Stromal cell of bone marrow (primary cell): ENCODE data around the gene CALY.
A peak's percentile ranks its signal among the peaks of the same experiment; 100 is the strongest.
"Not testable (repeated sequence)": the region's sequence is repeated elsewhere in the genome, so short reads cannot be mapped to it uniquely, and the experiment has no call there.

Experiments
- DNase-seq: peaks from one replicate; pipeline ENCODE4 v3.0.0-alpha.2; 2012; ENCODE audit warnings: low read depth

CALY gene

GRCh38 chr10:133329491-133330202, 7.0 kb downstream of the CALY start:
- peak; percentile 61 for DNase-seq

DNA sequence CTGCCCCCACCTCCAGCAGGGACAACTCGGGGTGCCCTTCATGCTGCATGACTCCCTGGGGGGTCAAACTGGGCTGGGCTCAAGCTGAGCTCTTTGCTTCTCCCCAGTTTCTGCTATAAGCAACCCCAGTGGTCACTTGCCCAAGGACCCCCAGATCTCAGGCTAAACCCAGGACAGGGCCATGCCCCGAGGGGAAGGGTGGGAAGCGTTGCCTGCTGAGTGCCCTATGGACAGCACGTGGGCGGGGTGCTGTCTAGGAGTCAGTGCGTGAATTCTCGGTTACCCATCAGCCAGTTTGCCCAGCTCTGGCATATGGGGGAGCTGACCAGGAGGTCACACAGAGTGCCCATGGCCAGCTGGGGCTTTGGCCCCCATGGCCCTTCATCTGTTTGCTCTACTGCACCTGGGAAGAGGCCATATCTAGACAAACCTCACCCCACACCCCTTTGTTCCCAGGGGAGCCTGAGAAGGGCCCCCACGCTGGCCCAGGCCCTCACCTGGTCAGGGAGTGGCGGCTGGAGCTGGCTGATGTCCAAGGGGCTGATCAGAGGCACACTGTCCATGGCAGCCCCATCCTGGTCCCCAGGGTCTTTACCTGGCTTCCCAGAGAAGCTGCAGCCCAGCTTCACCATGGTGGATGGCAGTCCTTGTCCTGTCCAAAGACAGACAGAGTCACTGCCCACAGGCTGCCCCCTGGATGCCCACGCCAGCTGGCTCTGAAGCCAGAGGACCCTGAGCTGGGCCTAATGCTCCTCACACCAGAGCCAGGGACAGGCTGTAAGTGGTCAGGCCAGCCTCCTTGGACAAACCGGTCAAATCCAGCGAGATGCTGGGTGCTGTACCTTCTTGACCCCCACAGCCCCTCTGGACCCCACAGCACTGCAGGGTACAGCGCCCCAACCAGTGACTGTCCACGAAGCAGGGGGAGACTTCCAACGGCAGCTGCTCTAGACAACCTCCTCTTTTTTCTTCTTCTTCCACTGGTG, 8.0 kb downstream of the CALY start:
- DNase-seq = no peak

DNA sequence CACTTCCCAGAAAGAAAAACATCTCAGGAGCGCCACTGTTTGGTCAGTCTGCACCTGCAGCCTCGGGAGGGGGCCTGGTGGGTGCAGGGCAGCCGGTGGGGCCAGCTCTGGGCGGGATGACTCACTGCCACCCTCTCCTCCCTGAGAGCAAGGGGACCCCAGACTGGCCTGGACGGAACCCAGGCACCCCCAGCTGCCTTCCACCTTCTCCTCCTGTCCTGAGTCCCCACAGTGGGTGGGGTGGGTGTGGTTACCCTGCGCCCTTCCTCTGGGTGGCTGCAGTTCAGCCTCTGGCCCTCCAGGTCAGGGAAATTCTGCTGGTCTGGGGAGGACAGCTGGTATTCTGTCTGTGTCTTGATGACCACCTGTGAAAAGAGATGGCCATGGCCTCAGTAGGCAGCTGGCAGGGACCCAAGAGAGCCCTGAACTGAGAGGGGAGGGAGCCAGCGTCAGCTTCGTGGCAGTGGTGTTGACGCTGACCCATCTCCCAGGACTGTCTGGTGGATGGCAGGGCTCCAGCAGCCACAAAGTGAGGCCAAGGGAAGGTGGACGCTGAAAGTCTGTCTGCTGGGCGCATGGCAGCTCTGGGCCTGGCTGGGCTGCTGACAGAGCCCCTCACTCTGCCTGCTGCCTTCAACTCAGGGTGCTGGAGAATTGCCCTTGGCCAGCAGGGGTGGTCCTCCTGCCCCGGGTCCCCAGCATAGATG, 8.9 kb downstream of the CALY start:
- DNase-seq = no peak

GRCh38 chr10:133326745-133327650, 9.7 kb downstream of the CALY start:
- DNase-seq = no peak

GRCh38 chr10:133326223-133326551, 10.5 kb downstream of the CALY start:
- DNase-seq = no peak

- DNase-seq = no peak
Observed at GRCh38 chr10:133325440-133326222, 11.1 kb downstream of the CALY start.

DNA sequence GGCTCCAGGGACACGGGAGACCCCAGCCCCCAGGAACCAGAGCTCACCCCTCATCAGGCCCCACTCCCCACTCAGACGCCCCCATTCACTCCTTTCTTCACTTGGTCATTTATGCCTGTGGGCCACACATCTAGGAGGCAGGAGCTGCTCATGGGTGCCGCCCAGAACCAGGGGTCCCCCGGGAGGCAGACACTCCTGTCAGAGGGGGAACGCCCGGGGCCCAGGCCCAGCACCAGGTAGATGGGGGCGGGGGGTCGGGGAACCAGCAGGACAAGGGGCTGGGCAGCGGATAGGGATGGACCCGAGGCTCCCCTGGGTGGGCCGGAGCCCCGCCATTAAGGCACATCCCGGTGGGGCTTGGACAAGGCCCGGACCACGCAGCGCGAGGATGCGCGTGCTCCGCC, 11.8 kb downstream of the CALY start:
- DNase-seq = no peak

GRCh38 chr10:133324198-133324792, 12.4 kb downstream of the CALY start:
- no peak for DNase-seq

DNA sequence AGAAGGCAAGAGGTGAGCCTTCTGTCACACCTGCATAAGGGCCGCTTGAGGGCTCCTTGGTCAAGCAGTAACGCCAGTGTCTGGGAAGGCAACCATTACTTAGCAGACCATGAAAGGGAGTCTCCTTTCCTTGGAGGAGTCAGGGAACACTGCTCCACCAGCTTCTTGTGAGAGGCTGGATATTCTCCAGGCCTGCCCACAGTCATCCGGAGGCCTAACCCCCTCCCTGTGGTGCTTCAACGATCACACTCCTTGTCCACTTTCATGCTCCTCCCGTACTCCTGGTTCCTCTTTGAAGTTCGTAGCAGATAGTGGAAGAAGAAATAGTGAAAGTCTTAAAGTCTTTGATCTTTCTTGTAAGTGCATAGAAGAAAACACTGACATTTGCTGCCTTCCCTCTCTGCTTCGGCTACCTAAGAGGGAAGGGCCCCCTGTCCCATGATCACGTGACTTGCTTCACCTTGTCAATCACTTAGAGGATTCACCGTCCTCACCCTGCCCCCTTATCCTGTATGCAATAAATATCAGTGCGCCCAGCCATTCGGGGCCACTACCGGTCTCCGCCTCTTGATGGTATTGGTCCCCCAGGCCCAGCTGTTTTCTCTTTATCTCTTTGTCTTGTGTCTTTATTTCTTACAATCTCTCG, 14.5 kb downstream of the CALY start:
- not testable (repeated sequence) for DNase-seq

GRCh38 chr10:133320852-133321422, 15.8 kb downstream of the CALY start:
- DNase-seq = not testable (repeated sequence)

DNA sequence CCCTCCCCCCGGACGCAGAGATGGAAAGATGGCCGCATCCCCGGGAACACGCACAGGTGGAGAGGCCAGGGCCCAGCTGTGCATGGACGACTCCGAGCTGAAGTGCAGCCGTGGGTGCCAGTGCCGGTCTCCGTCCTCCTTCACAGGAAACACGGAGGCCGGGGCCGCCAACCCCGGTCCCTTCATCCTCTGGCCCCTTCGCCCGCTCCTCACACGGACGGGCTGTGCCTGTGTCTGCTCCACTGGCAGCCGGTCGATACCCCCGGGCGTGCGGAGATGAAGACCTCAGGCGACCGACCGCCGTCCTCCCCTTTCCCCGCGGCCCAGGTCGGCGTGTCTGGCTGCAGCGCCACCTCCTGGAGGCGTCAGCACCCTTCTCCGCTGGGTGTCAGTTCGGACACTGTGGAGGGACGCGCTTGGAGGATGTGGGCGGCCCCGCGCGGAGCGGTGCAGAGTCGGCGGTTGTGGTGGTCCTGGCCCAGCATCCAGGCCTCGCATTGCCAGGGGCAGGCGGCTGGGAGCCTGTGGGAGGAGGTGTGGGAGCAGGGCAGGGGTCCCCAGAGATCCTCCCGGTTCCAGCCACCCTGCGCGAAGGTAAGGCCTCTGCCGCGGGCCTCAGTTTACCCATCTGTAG, 18.1 kb downstream of the CALY start:
- no peak for DNase-seq

DNA sequence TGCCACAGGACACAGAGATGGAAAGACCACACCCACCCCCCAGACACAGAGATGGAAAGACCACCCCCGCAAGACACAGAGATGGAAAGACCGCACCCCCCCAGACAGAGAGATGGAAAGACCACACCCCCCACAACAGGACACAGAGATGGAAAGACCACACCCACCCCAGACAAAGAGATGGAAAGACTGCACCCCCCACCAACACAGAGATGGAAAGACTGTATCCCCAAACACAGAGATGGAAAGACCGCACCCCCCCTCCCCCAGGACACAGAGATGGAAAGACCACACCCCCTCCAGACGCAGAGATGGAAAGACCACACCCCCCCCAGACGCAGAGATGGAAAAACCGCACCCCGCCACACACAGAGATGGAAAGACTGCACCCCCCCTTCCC, 20.0 kb downstream of the CALY start:
- DNase-seq = no peak

DNA sequence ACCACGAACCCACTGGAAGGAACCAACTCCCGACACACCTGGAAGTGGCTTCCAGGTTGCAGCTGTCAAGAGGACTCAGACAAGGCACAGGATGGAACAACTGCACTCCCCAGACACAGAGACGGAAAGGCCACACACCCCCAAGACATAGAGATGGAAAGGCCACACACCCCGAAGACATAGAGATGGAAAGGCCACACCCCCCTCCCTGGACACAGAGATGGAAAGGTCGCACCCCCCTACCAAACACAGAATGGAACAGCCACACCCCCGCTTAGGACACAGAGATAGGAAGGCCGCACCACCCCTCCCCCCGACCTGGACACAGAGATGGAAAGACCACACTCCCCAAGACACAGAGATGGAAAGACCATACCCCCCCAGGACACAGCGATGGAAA, 20.4 kb downstream of the CALY start:
- DNase-seq = no peak

DNA sequence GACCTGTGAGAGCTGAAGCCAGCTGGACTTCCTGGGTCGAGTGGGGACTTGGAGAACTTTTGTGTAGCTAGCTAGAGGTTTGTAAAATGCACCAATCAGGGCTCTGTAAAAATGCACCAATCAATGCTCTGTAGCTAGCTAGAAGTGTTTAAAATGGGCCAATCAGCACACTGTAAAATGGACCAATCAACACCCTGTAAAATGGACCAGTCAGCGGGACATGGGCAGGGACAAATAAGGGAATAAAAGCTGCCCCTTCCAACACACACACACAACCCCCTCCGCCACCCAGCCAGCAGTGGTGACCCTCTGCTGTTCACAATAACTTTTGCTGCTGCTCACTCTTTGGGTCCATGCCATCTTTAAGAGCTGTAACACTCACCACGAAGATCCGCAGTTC, 20.8 kb downstream of the CALY start:
- no peak for DNase-seq

DNA sequence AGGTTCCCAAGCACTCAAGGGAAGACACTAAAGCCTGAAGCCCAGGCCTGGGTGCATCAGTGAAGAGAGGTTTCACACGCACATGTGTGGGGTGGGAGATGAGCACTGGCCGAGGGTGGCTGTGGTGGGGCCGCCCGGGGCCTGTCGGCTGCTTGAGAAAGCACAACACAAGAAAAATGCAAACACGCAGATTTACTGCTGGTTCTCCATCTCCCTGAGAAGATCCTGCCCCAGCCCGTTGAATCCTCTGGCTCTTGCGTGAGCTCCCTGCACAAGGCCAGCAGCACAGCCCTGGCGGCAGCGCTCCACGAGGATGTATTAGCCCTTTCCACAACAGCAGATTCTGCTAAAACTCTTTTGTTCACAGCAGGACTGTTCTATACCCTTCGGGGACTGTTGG, 21.8 kb downstream of the CALY start:
- DNase-seq = no peak

DNA sequence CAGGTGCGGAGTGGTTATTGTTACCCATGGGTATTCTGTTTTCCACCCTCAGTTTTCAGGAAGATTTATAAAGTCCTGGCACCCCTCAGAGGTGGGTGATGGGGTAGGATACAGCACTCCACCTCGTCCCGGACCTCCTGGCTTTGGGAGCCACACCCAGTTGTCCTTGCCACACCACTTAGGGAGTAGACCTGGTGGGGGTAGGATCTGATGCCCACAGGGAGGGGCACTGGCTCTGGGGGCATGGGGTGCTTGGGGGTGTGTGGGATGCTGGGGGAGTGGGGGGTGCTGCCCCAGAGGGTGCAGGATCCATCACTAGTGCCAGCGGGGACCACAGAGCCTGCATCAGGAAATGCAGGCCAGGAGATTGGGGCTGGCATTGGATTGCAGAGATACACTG, 23.5 kb downstream of the CALY start:
- DNase-seq = no peak

- DNase-seq = no peak
Observed at GRCh38 chr10:133312769-133313145, 23.9 kb downstream of the CALY start.

GRCh38 chr10:133312016-133312768, 24.5 kb downstream of the CALY start:
- no peak for DNase-seq
